NCI-H187 (cell line): Measurements from ENCODE around the gene APOA1.
"Not testable (repeated sequence)": the region's sequence is repeated elsewhere in the genome, so short reads cannot be mapped to it uniquely, and the experiment has no call there.

Experiments used
- DNase-seq, 2 experiments: peaks; one replicate each; lab custom pipeline; 2025; lab: John Stamatoyannopoulos, UW

Gene APOA1

GRCh38 chr11:116857936-116858335 is 20.5 kb upstream of the APOA1 start:
- DNase-seq = no peak

DNA sequence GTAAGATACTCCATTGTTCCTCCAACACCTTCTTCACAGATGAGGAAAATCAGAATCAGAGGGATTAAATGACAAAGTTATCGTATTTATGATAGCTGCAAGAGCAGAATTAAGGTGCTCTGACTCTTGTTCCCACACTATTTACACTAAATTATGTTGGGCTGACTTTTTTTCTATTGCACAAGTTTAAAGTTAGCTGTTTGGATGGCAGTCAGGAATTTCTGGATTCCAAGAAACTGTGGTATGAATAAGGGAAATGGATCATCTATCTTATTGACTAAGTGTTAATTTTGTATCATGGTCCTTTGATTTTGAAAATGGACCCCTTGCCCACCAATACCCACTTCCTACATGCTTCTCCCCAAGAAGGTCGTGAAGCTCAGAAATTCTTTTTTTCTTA is 19.9 kb upstream of the APOA1 start:
- DNase-seq = no peak

DNA sequence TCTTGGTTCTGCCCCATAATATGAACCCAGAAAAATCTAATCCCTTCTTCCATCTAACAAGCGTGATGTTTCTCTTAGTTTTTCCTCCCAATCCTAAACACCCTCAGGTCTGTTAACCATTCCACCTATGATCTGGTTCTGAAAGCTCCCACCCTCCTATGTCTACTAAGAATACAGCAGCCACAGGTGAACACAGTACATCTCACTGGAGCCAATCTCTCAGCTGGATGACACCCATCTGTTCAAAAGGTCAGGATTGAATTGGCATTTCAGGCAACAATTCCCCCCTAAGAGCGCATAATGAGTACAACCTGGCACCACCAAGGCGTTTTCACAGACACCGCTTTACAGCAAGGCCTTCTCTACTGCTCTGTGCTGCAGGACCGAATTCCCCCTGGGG is 19.0 kb upstream of the APOA1 start:
- no peak for DNase-seq

GRCh38 chr11:116855413-116855812 is 18.0 kb upstream of the APOA1 start:
- DNase-seq = no peak

DNA sequence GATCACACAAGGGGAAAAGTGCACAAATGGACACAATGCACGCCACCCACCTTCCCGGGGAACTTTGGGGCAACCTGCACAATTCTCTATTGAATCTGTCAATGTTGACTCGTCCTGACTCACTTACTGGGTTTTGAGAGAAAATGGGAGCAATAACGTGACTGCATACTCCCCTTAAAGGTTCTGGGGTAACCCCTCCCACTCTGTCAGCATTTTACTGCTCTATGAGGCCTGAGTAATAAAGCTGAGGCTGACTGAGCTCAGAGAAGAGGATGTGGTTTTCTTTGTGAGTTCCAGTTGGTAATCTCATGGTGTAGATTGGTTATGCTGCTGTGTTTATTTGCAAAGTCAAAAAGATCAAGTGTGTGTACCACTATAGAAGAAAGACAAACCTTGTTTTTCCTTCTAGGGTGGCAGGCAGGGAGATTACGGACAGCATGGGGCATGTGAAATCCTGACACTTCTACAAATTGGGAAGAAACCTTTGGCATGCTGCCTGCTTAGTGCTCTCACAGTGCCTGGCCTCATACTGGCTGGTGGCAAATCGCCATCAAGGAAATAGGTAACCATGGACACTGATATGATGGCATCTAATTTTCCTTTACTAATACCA is 16.1 kb upstream of the APOA1 start:
- DNase-seq = no peak

DNA sequence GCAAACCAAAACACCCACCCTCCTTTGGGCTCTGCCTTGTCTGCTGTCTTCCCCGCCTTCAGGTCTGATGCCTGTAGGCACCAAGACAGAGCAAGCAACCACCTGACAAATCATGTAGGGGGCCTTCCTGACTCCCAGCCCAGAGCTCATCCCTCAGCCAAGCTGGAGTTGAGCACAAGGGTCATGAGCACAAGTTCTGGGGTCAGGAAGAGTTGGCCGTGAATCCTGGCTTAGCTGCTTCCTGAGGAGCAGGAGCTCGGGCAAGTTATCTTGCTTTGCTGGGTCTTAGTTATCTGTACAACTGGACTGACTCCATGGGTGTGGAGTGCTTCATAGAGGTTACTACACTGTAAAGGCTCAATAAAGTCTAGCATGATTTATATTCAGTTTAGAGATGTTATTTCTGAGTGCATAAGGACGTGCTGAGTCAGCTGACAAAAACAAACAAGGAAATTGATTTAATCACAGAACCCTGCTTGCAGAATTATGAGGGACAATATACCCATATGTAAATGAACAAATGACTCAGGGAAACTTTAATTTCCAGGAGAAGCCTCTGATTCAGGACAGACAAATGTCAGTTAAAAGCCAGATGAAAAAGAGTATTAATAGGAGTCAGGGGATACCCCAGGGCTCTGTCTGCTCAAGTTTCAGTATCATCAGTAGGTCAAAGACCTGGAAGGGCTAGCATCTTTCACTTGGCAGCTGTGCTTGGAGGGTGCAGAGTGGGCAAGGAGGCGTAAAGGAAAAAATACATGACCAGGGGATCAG is 15.0 kb upstream of the APOA1 start:
- no peak for DNase-seq

- no peak for DNase-seq
These were observed 14.2 kb upstream of the APOA1 start for GRCh38 chr11:116851626-116852025.

DNA sequence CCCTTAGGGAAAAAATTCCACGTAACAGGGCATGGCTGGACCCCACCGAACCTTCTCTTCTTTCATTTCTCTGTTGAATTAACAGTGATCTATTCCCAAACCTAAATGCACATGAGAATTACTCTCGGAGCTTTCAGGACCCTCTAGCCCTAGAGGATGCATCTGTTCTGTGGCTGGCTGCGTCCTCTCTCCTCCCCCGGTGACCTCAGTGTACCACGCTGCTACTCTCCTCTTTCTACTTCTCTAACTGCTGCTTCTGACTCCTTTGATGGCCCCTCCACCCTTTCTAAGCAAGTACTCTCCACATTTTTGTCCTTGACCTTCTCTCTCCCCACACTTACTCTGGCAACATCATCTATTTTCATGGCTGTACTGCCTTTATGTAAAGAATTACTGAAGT is 12.1 kb upstream of the APOA1 start:
- no peak for DNase-seq

GRCh38 chr11:116849060-116849459 is 11.6 kb upstream of the APOA1 start:
- no peak for DNase-seq

- no peak for DNase-seq
These were observed 10.2 kb upstream of the APOA1 start for GRCh38 chr11:116847612-116848011.

GRCh38 chr11:116844722-116845121 is 7.3 kb upstream of the APOA1 start:
- DNase-seq = no peak

DNA sequence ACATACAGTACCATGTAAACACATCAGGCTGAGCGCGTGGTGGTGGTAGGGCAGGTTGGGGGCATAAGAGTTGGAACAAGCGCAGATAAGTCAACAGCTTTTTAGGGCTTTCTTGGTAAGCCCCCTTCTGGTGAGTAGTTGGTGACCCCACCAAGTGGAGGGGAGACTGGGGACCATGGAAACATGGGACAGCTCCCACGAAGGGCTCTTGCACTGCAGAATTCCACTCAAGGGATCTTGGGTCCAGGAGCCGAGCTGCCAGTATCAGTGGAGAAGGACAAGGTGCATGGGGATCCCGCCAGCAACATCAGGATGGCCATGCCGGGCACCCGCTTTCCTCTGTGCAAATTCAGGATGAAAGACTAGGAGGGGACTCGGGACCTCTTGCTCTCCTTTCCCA is 6.2 kb upstream of the APOA1 start:
- DNase-seq = no peak

DNA sequence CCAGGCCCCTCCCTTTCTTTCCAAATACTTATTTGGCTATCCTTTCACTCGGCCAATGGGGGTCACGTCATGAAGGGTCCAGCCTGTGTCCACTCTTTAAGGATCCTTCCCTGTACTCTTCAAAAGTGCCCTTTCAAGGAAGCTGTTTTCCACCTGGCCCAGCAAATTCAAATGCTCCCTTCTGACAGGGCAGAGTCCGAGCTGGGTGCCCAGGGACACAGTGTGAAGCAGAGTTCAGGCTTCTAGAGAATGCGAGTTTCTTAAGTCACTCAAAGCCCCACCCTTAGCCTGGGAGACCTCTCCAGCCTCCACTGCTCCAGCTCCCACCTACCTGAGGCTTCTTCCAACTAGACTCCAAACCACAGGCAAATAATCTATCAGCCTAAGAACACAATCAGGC is 5.5 kb upstream of the APOA1 start:
- DNase-seq = no peak

GRCh38 chr11:116842117-116842516 is 4.7 kb upstream of the APOA1 start:
- DNase-seq = no peak

GRCh38 chr11:116840746-116841296 is 3.4 kb upstream of the APOA1 start:
- no peak for DNase-seq

- no peak for DNase-seq
These were observed 2.9 kb upstream of the APOA1 start for GRCh38 chr11:116840224-116840745.

GRCh38 chr11:116838321-116839084 is 1.1 kb upstream of the APOA1 start:
- DNase-seq = no peak

- no peak for DNase-seq
These were observed 810 bp downstream of the APOA1 start for GRCh38 chr11:116836632-116836991.

GRCh38 chr11:116835791-116836631 is 1.4 kb downstream of the APOA1 start:
- DNase-seq = peak; percentile 79 to 85

DNA sequence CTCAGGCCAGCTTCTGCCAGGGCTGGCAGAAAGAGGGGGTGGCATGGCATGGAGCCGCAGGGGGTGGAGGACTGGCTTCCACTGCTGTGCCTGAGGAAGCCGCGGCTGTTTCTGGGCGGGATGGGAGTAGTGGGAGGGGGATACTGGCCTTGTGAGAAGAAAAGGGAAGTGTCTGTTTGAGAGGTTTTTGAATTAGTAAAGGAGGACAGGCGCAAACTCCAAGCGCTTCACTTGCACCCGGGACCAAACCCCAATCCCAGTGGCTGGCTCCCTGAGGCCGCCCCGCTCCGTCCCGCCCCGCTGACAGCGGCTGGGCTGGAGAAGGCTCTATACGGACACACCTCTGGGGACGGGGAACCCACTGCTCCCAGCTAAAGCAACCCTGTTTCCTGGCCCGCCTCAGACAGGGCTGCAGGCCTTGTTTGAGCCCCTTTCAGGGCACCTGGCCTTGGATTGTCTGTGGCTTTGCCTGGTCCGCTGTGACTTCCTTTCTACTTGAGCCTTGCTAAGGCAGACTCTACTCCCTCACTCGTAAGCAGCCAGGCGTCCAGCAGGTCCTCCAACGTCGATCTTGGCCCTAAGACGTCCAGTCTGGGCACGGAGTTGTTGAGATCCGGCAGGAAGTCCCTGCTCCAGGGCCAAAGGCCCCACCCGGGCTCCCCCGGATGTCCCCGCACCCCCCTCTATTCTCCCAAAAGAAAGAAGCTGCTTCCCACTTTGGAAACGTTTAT is 2.2 kb downstream of the APOA1 start:
- no peak for DNase-seq

DNA sequence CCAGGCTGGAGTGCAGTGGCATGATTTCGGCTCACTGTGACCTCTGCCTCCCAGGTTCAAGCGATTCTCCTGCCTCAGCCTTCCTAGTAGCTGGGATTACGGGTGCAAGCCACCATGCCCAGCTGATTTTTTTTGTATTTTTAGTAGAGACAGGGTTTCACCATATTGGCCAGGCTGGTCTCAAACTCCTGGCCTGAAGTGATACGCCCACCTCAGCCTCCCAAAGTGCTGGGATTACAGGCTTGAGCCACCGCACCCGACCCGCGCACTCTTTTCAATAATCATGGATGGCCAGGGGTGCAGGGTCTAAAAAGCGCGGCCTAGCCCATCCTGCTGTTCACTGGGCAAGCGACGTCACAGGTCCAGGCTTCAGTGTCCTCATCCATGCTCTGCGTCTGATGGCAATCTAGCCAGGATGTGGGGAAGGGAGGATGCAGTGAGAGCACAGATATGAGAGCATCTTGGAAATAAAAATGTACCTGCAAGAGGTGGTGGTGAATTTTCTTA is 2.8 kb downstream of the APOA1 start:
- DNase-seq = not testable (repeated sequence)
